Skeletal muscle tissue (tissue), 4 donors: ENCODE data around the gene NELL1. TPM values are rescaled to one million over a fixed set of nuclear protein-coding genes. Genes with fewer than 3 reads are reported as not detected.

Experiments
- H3K27ac ChIP-seq: one replicate; pipeline ENCODE4 v1.7.0; 2013; ENCODE audit warnings: mild to moderate bottlenecking, low read depth, low read length, inconsistent platforms
- H3K27me3 ChIP-seq, 3 donors: one replicate each; pipeline ENCODE4 v1.7.0; 2013; ENCODE audit warnings: low read length in 3 of 3; ENCODE audit not compliant: control insufficient read depth in 3 of 3, insufficient read depth in 3 of 3
- H3K36me3 ChIP-seq, 3 donors: one replicate each; pipeline ENCODE4 v1.7.0; 2013; ENCODE audit warnings: low read length in 3 of 3; ENCODE audit not compliant: control insufficient read depth in 3 of 3, insufficient read depth in 3 of 3
- H3K4me1 ChIP-seq, 3 donors: one replicate each; pipeline ENCODE4 v1.7.0; 2013; ENCODE audit warnings: low read length in 3 of 3, mild to moderate bottlenecking in 3 of 3; ENCODE audit not compliant: control insufficient read depth in 3 of 3, insufficient read depth in 3 of 3
- H3K4me3 ChIP-seq, 3 donors: one replicate each; pipeline ENCODE4 v1.7.0; 2013; ENCODE audit warnings: low read length in 3 of 3
- H3K9ac ChIP-seq, 3 donors: one replicate each; pipeline ENCODE4 v1.7.0; 2013; ENCODE audit warnings: low read length in 3 of 3, mild to moderate bottlenecking in 3 of 3, moderate library complexity in 2 of 3, low read depth in 1 of 3
- H3K9me3 ChIP-seq, 3 donors: one replicate each; pipeline ENCODE4 v1.7.0; 2013; ENCODE audit warnings: low read length in 3 of 3; ENCODE audit not compliant: control insufficient read depth in 3 of 3
- total RNA-seq: library from RNA; depleted of rRNA; stranded (reverse); fragments of >200 nt; gene quantifications from one replicate; pipeline ENCODE4 v1.2.3, GENCODE V29; 2014
- donor health status: Osteomylitis.

The NELL1 gene
- total RNA-seq, 1 donor from 2014 or later: 3.7 TPM

DNA sequence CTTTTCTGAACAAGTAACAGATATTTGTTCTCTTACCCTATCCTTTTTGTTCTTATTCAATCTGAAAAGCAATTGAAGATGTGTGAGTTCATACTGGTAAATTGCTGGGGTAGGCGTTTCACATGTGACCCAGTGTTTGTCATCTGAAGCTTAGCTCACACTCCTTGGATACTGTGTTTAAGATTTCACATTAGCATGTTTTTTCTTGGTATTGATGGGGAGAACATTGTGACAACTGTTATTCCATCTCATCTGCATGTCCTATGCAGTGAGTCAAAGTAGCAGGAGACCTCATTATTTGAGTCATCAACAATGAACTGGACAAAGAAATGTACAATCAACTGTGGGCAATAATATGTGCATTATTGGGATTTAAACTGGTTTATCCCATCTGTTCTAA lies 831.9 kb downstream of the NELL1 start:
- Histone ChIP-seq H3K9ac (no peak overlapping the region), H3K4me1 (no peaks in the 10 kb centered on the region), H3K27ac (no peak overlapping the region), H3K27me3 (no peaks in the 10 kb centered on the region), H3K36me3 (no peaks in the 10 kb centered on the region), H3K4me3 (no peak overlapping the region), H3K9me3 (no peaks in the 10 kb centered on the region)

DNA sequence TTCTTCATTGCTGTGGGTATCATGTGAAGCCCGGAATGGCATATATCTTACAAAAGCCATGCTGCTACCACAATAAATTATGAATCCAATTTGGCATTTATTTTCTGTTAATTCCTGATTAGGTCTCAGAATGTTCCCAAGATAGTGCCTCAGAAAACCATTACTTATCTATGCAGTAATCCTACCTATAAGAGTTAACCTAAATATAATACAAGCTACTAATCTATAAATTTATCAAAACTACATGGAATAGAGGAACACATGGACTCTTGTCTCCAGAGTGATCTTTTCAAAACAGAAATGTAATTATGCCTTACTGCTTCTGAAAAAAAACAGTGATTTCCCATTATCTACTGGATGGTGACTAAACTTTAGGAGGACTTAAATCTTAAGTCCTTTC lies 835.7 kb downstream of the NELL1 start:
- no peaks in the 10 kb centered on the region for H3K9me3 ChIP-seq
- H3K4me3 ChIP-seq: no peak overlapping the region
- no peaks in the 10 kb centered on the region for H3K27me3 ChIP-seq
- no peaks in the 10 kb centered on the region for H3K36me3 ChIP-seq
- H3K27ac ChIP-seq: no peak overlapping the region
- H3K9ac ChIP-seq: no peak overlapping the region
- no peaks in the 10 kb centered on the region for H3K4me1 ChIP-seq

DNA sequence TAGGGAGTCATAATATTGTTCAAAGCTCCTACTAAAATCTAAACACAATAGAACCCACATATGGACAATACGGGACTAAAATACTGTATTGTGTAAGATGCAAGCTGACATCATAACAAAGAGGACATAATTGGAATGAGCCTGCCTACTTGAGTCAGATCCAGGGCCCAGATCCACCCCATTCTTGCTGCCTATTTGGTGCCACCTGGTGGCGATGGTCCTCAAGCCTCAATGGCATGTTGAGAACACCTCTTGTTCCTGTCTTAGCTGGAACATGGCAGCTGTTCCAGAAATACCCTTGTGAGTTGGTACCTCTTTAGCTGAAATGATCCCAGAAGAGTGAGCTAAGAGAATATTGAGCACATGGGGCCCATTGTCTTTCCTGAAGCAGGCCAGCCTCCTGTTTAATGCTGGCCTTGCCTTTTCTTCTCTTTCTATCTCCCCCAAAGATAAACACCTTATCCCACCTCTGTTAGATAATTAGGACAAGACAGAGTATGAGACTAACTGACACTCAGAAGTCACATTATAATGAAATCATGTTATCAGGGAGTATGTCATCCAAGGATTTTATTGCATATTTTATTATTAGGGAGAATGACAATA lies 842.6 kb downstream of the NELL1 start:
- Histone ChIP-seq H3K9ac (no peak overlapping the region), H3K27me3 (no peaks in the 10 kb centered on the region), H3K36me3 (no peaks in the 10 kb centered on the region), H3K27ac (no peak overlapping the region), H3K9me3 (no peaks in the 10 kb centered on the region), H3K4me3 (no peak overlapping the region), H3K4me1 (no peaks in the 10 kb centered on the region)

DNA sequence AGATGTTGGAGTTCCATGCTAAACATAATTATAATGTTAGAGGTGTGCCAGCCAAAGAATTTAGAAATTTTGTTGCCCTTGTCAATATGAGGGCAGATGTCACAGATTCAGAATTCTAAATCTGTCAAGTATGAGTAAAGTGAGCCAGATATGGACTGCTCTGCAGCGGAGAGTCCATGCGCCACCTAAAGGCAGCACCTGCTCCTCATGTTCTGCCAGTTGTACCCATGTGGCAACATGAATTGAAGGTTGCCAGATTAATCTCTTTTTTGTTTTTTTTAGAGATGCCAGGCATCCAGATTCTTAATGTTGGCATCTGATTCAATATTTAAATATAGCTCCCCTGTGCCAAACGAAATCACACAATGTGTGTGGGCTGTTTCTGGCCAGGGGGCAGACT lies 844.9 kb downstream of the NELL1 start:
- Histone ChIP-seq H3K4me1 (no peaks in the 10 kb centered on the region), H3K27ac (no peak overlapping the region), H3K9ac (no peak overlapping the region), H3K27me3 (no peaks in the 10 kb centered on the region), H3K9me3 (no peaks in the 10 kb centered on the region), H3K4me3 (no peak overlapping the region), H3K36me3 (no peaks in the 10 kb centered on the region)

DNA sequence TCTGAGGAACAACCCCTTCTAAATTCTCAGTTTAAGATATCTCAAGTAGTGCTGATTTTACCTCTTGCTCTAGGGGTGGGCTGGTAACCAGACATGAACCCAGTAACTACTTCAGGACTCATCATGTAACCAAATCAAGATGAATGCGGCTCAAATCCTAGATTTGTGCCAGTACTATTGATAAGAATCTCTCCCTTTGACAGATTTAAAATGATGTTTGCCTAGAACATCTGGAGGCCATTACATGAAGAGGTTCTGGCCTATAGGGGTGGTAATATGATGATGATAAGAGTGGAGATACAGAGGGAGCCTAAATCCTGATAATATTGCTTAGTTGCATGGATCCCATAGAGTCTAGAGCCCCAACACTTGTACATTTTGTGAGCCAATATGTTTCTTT lies 850.9 kb downstream of the NELL1 start:
- H3K27me3 ChIP-seq: no peaks in the 10 kb centered on the region
- no peaks in the 10 kb centered on the region for H3K36me3 ChIP-seq
- no peaks in the 10 kb centered on the region for H3K9me3 ChIP-seq
- H3K9ac ChIP-seq: no peak overlapping the region
- H3K4me1 ChIP-seq: no peaks in the 10 kb centered on the region
- no peak overlapping the region for H3K4me3 ChIP-seq
- H3K27ac ChIP-seq: no peak overlapping the region

DNA sequence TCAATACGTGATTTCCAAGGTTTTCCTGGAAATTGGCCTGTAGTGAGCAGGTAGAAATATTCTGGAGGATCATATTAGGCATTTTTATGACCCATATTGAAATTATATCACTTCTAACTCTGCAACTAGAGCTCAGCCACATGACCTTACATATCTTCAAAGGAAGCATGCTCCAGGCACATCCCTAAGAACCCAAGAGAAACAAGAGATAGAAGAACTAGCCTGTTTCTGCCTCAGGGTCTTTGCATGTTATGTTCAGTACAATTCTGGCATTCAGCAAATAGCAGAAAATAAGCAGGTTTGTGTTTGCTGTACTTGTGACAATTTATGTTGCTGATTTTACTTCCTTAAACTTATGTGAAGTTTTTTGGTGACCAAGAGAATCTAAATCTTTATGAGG lies 859.8 kb downstream of the NELL1 start:
- Histone ChIP-seq H3K9ac (no peak overlapping the region), H3K9me3 (no peaks in the 10 kb centered on the region), H3K27me3 (no peaks in the 10 kb centered on the region), H3K4me1 (no peaks in the 10 kb centered on the region), H3K27ac (no peak overlapping the region), H3K36me3 (no peaks in the 10 kb centered on the region), H3K4me3 (no peak overlapping the region)

DNA sequence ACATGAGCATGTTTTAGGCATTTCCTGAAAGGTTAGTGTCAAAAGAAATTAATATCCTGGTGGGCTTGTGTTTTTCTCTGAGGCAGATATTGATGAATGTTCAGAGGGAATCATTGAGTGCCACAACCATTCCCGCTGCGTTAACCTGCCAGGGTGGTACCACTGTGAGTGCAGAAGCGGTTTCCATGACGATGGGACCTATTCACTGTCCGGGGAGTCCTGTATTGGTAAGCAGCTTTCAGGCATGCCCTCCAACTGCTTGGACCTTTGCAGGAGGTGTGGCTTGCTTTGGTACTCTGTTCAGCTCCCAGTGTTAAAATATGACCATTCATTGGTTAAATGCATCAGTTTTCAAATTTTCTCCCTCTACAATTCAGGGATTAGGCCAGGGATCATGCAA lies 864.9 kb downstream of the NELL1 start:
- peaks cover 0 to 2% (median 0%) of the 10 kb centered on the region in 3 donors for H3K27me3 ChIP-seq
- H3K4me3 ChIP-seq: no peak overlapping the region
- H3K9me3 ChIP-seq: no peaks in the 10 kb centered on the region
- no peaks in the 10 kb centered on the region for H3K4me1 ChIP-seq
- H3K27ac ChIP-seq: no peak overlapping the region
- H3K9ac ChIP-seq: no peak overlapping the region
- H3K36me3 ChIP-seq: no peaks in the 10 kb centered on the region

DNA sequence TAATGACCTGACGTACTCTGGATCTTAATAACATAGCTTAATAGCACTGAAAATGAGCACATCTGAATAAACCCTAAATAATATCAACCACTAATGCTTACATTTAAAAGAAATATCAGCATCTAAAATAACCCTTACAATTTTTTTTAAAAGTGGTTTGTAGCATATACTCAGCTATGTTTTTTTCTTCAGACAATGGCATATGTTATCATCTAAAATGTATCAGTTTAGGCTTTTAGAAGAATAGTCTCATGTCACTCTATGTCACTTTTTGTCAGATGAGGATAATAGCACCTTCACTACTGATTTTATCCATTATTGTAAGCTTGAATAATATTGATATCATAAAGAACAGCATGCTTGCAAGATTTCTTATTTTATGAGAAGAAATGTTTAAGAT lies 868.6 kb downstream of the NELL1 start:
- no peak overlapping the region for H3K4me3 ChIP-seq
- H3K27me3 ChIP-seq: peaks cover 0 to 3% (median 0%) of the 10 kb centered on the region in 3 donors
- no peaks in the 10 kb centered on the region for H3K4me1 ChIP-seq

DNA sequence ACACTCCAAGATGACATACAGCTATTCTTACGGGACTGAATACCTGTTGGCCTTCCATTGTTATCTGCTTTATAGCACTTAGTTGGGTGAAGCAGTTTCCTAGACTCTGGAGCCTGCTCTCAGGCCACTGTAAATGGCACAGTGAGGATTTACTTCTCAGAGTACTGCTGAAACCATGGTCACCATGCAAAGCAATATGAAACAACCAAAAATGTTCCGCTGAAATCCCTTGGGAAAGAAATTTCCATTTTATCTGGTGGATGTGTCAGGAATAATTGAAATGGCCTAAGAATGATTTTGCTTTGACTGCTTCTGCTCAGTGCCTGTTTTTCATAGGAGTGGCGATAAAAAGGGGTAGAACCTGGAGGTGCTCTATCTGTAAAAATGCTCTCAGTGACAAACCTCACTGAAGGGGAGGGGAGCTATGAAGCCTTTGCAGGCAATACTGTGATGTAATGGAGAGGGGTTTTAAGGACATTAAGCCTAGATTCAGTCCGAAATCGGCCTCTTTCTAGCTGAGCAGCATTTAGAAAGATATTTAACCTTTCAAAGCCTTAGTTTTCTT lies 871.9 kb downstream of the NELL1 start:
- Histone ChIP-seq H3K36me3 (no peaks in the 10 kb centered on the region), H3K4me1 (no peaks in the 10 kb centered on the region), H3K9me3 (no peaks in the 10 kb centered on the region), H3K9ac (no peak overlapping the region), H3K27me3 (peaks cover 0 to 3% (median 0%) of the 10 kb centered on the region in 3 donors), H3K4me3 (no peak overlapping the region), H3K27ac (no peak overlapping the region)

More for the DNA sequence above, 868.6 kb downstream of the NELL1 start:
- Histone ChIP-seq H3K9ac (no peak overlapping the region), H3K36me3 (no peaks in the 10 kb centered on the region), H3K9me3 (no peaks in the 10 kb centered on the region), H3K27ac (no peak overlapping the region)

DNA sequence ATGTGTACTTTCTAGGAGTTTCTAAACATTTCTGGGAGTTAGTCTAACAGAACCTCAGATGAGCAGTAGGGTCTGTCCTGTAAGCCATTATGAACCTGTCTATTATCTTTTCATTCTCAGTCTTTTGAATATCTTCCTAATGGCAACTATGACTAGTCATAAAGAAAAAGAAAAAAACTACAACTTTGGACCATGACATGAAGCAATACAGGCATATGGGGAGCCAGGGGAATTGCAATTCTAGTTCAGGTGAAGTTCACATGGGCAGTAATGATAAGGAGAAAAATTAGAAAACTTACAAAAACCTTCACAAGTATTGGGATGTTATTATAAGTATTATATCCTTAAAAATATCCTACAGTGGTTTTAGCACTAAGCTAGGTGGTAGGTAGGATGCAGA lies 874.5 kb downstream of the NELL1 start:
- Histone ChIP-seq H3K9ac (no peak overlapping the region), H3K4me3 (no peak overlapping the region), H3K36me3 (no peaks in the 10 kb centered on the region)

More for the DNA sequence above, 874.5 kb downstream of the NELL1 start:
- Histone ChIP-seq H3K4me1 (no peaks in the 10 kb centered on the region), H3K27ac (no peak overlapping the region), H3K27me3 (peaks cover 0 to 3% (median 0%) of the 10 kb centered on the region in 3 donors), H3K9me3 (no peaks in the 10 kb centered on the region)
